OCI-LY1 (cell line): ENCODE measurements around the gene FARS2.

Source experiments
- H2AFZ ChIP-seq: fragments of 200-600 bp; sonication (generic), shearing (Covaris generic); 2 replicates; pipeline ENCODE4 v1.6.0; 2014; ENCODE audit warnings: antibody characterized with exemption, mild to moderate bottlenecking, low read length
- H3F3A ChIP-seq: fragments of 200-600 bp; sonication (generic), shearing (Covaris generic); 2 replicates; pipeline ENCODE4 v1.6.0; 2014; ENCODE audit warnings: mild to moderate bottlenecking, antibody characterized with exemption, low read length, moderate library complexity; ENCODE audit not compliant: insufficient read depth
- H3K27ac ChIP-seq: fragments of 200-600 bp; sonication (generic); 2 replicates; pipeline ENCODE4 v1.5.1; 2014; ENCODE audit warnings: low read length, mixed run types, mild to moderate bottlenecking, low read depth; ENCODE audit not compliant: poor library complexity, severe bottlenecking
- H3K27me3 ChIP-seq: fragments of 200-600 bp; sonication (generic); 2 replicates; pipeline ENCODE4 v1.6.0; 2014; ENCODE audit warnings: antibody characterized with exemption, mild to moderate bottlenecking, low read length, moderate library complexity; ENCODE audit not compliant: insufficient read depth
- H3K36me3 ChIP-seq: fragments of 200-600 bp; sonication (generic); 2 replicates; pipeline ENCODE4 v1.6.1; 2014; ENCODE audit warnings: mild to moderate bottlenecking, antibody characterized with exemption, low read length, moderate library complexity, mixed read lengths; ENCODE audit not compliant: insufficient read depth
- H3K4me1 ChIP-seq: fragments of 200-600 bp; sonication (generic); 2 replicates; pipeline ENCODE4 v1.5.1; 2014; ENCODE audit warnings: mild to moderate bottlenecking, low read length, moderate library complexity; ENCODE audit not compliant: insufficient read depth, severe bottlenecking
- H3K4me2 ChIP-seq: fragments of 200-600 bp; sonication (generic), shearing (Covaris generic); 2 replicates; pipeline ENCODE4 v1.6.1; 2014; ENCODE audit warnings: low read length
- H3K4me3 ChIP-seq: fragments of 200-600 bp; sonication (generic); 2 replicates; pipeline ENCODE4 v1.5.1; 2014; ENCODE audit warnings: low read length, low read depth, mild to moderate bottlenecking, mixed read lengths; ENCODE audit not compliant: poor library complexity, severe bottlenecking
- H3K79me2 ChIP-seq: fragments of 200-600 bp; shearing (Covaris generic); 2 replicates; pipeline ENCODE4 v1.6.1; 2016; ENCODE audit warnings: mixed run types, low read length, mixed read lengths; ENCODE audit not compliant: insufficient read depth
- H3K9ac ChIP-seq: fragments of 200-600 bp; sonication (generic), shearing (Covaris generic); 2 replicates; pipeline ENCODE4 v1.6.1; 2014; ENCODE audit warnings: mild to moderate bottlenecking, low read length, mixed read lengths
- H3K9me2 ChIP-seq: fragments of 200-600 bp; sonication (generic), shearing (Covaris generic); 2 replicates; pipeline ENCODE4 v1.6.1; 2014; ENCODE audit warnings: low read depth, mild to moderate bottlenecking, low read length, mixed read lengths
- H3K9me3 ChIP-seq: fragments of 200-600 bp; shearing (Covaris generic); 2 replicates; pipeline ENCODE4 v1.6.1; 2014; ENCODE audit warnings: low read length, mixed read lengths
- H4K20me1 ChIP-seq: fragments of 200-600 bp; sonication (generic), shearing (Covaris generic); 2 replicates; pipeline ENCODE4 v1.6.0; 2016; ENCODE audit warnings: mild to moderate bottlenecking, low read length; ENCODE audit not compliant: insufficient read depth
- CTCF ChIP-seq: fragments of 200-600 bp; sonication (generic), shearing (Covaris generic); IDR thresholded peaks from 2 replicates; pipeline ENCODE4 v1.5.1; 2017; ENCODE audit warnings: mild to moderate bottlenecking, antibody characterized with exemption, low read length, moderate library complexity, mixed read lengths
- EZH2 ChIP-seq: fragments of 200-600 bp; sonication (generic), shearing (Covaris generic); IDR thresholded peaks from 2 replicates; pipeline ENCODE4 v1.8.0; 2017; ENCODE audit warnings: borderline replicate concordance, mixed run types, mild to moderate bottlenecking, antibody characterized with exemption, low read length, moderate library complexity, mixed read lengths

Gene FARS2

GRCh38 chr6:5463690-5464089 lies 202.4 kb downstream of the FARS2 start:
- H3K27ac ChIP-seq = no peak overlapping the region
- H3K9me2 ChIP-seq = no peaks in the 10 kb centered on the region
- H3K36me3 ChIP-seq = 0 out of 2 replicates have a peak, but pooled peaks cover 6% of the 10 kb centered on the region
- H3K9ac ChIP-seq = no peak overlapping the region
- TF ChIP-seq CTCF = no peak
- TF ChIP-seq EZH2 = no peak
- peaks cover 3% of the 10 kb centered on the region; the same call in 1 of the 2 replicates for H3K9me3 ChIP-seq
- peaks cover 17% of the 10 kb centered on the region for H3K4me1 ChIP-seq
- no peak overlapping the region for H3K4me2 ChIP-seq
- H3K4me3 ChIP-seq = no peak overlapping the region
- H4K20me1 ChIP-seq = no peaks in the 10 kb centered on the region
- H3K79me2 ChIP-seq = no peaks in the 10 kb centered on the region
- no peaks in the 10 kb centered on the region for H3K27me3 ChIP-seq
- no peaks in the 10 kb centered on the region for H3F3A ChIP-seq
- no peak overlapping the region for H2AFZ ChIP-seq

GRCh38 chr6:5464099-5464885 lies 203.0 kb downstream of the FARS2 start:
- Histone ChIP-seq H3K4me3 (no peak overlapping the region), H3K9me3 (peaks cover 3% of the 10 kb centered on the region; the same call in 1 of the 2 replicates), H3K27me3 (no peaks in the 10 kb centered on the region), H4K20me1 (no peaks in the 10 kb centered on the region), H3K79me2 (no peaks in the 10 kb centered on the region), H3F3A (no peaks in the 10 kb centered on the region), H3K36me3 (0 out of 2 replicates have a peak, but pooled peaks cover 6% of the 10 kb centered on the region), H3K27ac (no peak overlapping the region), H3K4me1 (peaks cover 17% of the 10 kb centered on the region), H3K4me2 (no peak overlapping the region), H2AFZ (no peak overlapping the region), H3K9ac (no peak overlapping the region), H3K9me2 (no peaks in the 10 kb centered on the region)
- TF ChIP-seq CTCF = no peak
- TF ChIP-seq EZH2 = no peak

- Histone ChIP-seq H3K27me3 (no peaks in the 10 kb centered on the region), H3K4me1 (peaks cover 24% of the 10 kb centered on the region), H4K20me1 (no peaks in the 10 kb centered on the region), H3F3A (no peaks in the 10 kb centered on the region), H3K9me2 (no peaks in the 10 kb centered on the region), H3K9ac (no peak overlapping the region), H3K4me3 (no peak overlapping the region), H3K27ac (no peak overlapping the region), H2AFZ (no peak overlapping the region), H3K4me2 (no peak overlapping the region), H3K79me2 (no peaks in the 10 kb centered on the region), H3K36me3 (0 out of 2 replicates have a peak, but pooled peaks cover 4% of the 10 kb centered on the region), H3K9me3 (peaks cover 3% of the 10 kb centered on the region; the same call in 1 of the 2 replicates)
- TF ChIP-seq CTCF = no peak
- TF ChIP-seq EZH2 = no peak
These were observed 205.2 kb downstream of the FARS2 start for GRCh38 chr6:5466281-5467136.
